OCI-LY3 (cell line): Measurements from ENCODE around the gene NRROS.

Source experiments
- CTCF ChIP-seq: fragments of 200-600, 300-600 bp; sonication (generic); IDR thresholded peaks from 2 replicates; pipeline ENCODE4 v1.5.1; 2014; ENCODE audit warnings: antibody characterized with exemption, low read length, low read depth
- EZH2phosphoT487 ChIP-seq: fragments of 200-600 bp; shearing (Covaris generic); IDR thresholded peaks from 2 replicates; pipeline ENCODE4 v1.6.1; 2018; ENCODE audit warnings: antibody characterized with exemption, mixed run types, low read depth

- TF ChIP-seq CTCF: no peak
- no peak for TF ChIP-seq EZH2phosphoT487
Observed at GRCh38 chr3:196617256-196617655, 22.2 kb upstream of the NRROS start.
